Measurements from ENCODE around the gene PEAK3. TPM values are rescaled to one million over a fixed set of nuclear protein-coding genes. Genes with fewer than 3 reads are reported as not detected.
A peak's percentile ranks its signal among the peaks of the same experiment; 100 is the strongest.

The PEAK3 gene
- total and polyA plus RNA-seq, 10 of the 15 experiments (the other 5 are each of a cell fraction or from before 2014, with no cell fraction given), result 0.03 to 0.10 (median 0.05) TPM; not detected in 7

GRCh38 chr19:2328401-2329148 is 46.6 kb upstream of the PEAK3 start, which contains the start of the genes LSM7 and SPPL2B (continued):
- TF ChIP-seq EZH2 (IDR thresholded peaks at IDR 0.05; ENCODE audit: borderline replicate concordance, control insufficient read depth, low read depth, low read length) (no peak), NFIC (IDR thresholded peaks at IDR 0.05; ENCODE audit: low read depth, low read length) (no peak)

- H3K27ac ChIP-seq (ENCODE audit: control insufficient read depth, insufficient read depth), result peak overlapping the region; percentile 76
- H3K4me3 ChIP-seq, result peak overlapping the region; percentile 90
- ATAC-seq (peak; percentile 72), FAIRE-seq (peak; percentile 97), DNase-seq (ENCODE audit: low read depth, low spot score) (peak; percentile 86)
- POLR2A ChIA-PET, result interaction anchor here (0.6 to 1.9 kb wide), 12 partner anchors 11 to 528 kb away, joined by 3 to 7 read pairs (median 4); partner anchors contain the start of gene GADD45B
- 0 out of 2 replicates have a peak, but pooled peaks cover 3% of the 10 kb centered on the region for H4K20me1 ChIP-seq (ENCODE audit: control insufficient read depth, insufficient read depth)
- BruUV-seq (replicated peaks), result TSS peak; percentile 81
- H3K36me3 ChIP-seq (ENCODE audit: control insufficient read depth in 2 of 2, insufficient read depth in 2 of 2, low read length in 1 of 2), result peaks cover 0 to 2% of the 10 kb centered on the region in 2 experiments; a peak in 1 of 4 replicates
- CTCF ChIA-PET, result interaction anchor here (1.0 to 2.1 kb wide), 8 partner anchors 11 to 283 kb away, joined by 3 to 11 read pairs (median 4); no protein-coding TSS in a partner anchor
- H3K79me2 ChIP-seq (ENCODE audit: control insufficient read depth, insufficient read depth, low read length), result peaks cover 61% of the 10 kb centered on the region
- peak overlapping the region; percentile 36 for H3K4me2 ChIP-seq (ENCODE audit: control insufficient read depth, insufficient read depth)
- intact Hi-C loops (cut with micrococcal nuclease; ENCODE audit: unreplicated experiment), result loop anchor here (1.0 to 5.0 kb wide), 4 partner anchors 39 to 294 kb away; partner anchors contain the start of genes PLEKHJ1 and SF3A2
- H3K4me1 ChIP-seq (ENCODE audit: control insufficient read depth, insufficient read depth, low read length), result peaks cover 35% of the 10 kb centered on the region
- peak overlapping the region; percentile 72 for H3K9ac ChIP-seq (ENCODE audit: control insufficient read depth, insufficient read depth, low read length)
- in situ Hi-C loops (cut with MboI), result no loop called here
- 0% methylated on average over 18 of the region's 18 CpGs for WGBS (ENCODE audit: insufficient coverage, insufficient replicate concordance, low lambda C conversion rate, missing lambda C conversion rate)
- H3K27me3 ChIP-seq (replicated peaks in 1 of 2; ENCODE audit: control insufficient read depth in 2 of 2, insufficient read depth in 2 of 2, low read length in 1 of 2), result no peaks in the 10 kb centered on the region
- H3K9me3 ChIP-seq (replicated peaks; ENCODE audit: control insufficient read depth, insufficient read depth, low read length), result no peaks in the 10 kb centered on the region
- SMC1A ChIA-PET (ENCODE audit: uncharacterized antibody, unreplicated experiment), result interaction anchor here (0.6 to 1.7 kb wide), 7 partner anchors 9 to 172 kb away, joined by 3 to 8 read pairs (median 5); no protein-coding TSS in a partner anchor
- H2AFZ ChIP-seq (ENCODE audit: control insufficient read depth, low read depth, low read length), result peak overlapping the region; percentile 72
- RAD21 ChIA-PET (ENCODE audit: unreplicated experiment), result interaction anchor here (1.0 to 1.6 kb wide), 6 partner anchors 39 to 309 kb away, joined by 3 to 10 read pairs (median 3); no protein-coding TSS in a partner anchor
- TF ChIP-seq CREB1 (IDR thresholded peaks at IDR 0.05; ENCODE audit: low read depth) (peak; percentile 53; the same call in 1 of the 2 replicates), RELA (IDR thresholded peaks at IDR 0.05; ENCODE audit: borderline replicate concordance, partially characterized antibody) (no peak), SPI1 (IDR thresholded peaks at IDR 0.05; ENCODE audit: borderline replicate concordance, insufficient read depth, low read depth, low read length) (peak; percentile 57; the same call in 1 of the 2 replicates), E2F8 (IDR thresholded peaks at IDR 0.05; ENCODE audit: low read depth, partially characterized antibody) (no peak), YY1 (IDR thresholded peaks at IDR 0.05; ENCODE audit: low read depth, low read length) (0 out of 2 replicates have a peak, but pooled peaks have one; percentile 10), TARDBP (IDR thresholded peaks at IDR 0.05; ENCODE audit: borderline replicate concordance) (no peak), HDAC6 (IDR thresholded peaks at IDR 0.05; ENCODE audit: unreplicated experiment) (no peak), NFYB (IDR thresholded peaks at IDR 0.05; ENCODE audit: insufficient read depth, low read depth, low read length) (peak; percentile 77), PML (IDR thresholded peaks at IDR 0.05; ENCODE audit: low read length) (0 out of 2 replicates have a peak, but pooled peaks have one; percentile 12), CHD2 (IDR thresholded peaks at IDR 0.05; ENCODE audit: borderline replicate concordance, low read depth, low read length) (0 out of 2 replicates have a peak, but pooled peaks have one; percentile 23), NBN (IDR thresholded peaks at IDR 0.05) (peak; percentile 53; the same call in 1 of the 2 replicates), CBFB (IDR thresholded peaks at IDR 0.05; ENCODE audit: low read depth) (peak; percentile 29; the same call in 1 of the 2 replicates), GABPA (IDR thresholded peaks at IDR 0.05; ENCODE audit: low read depth) (no peak), LARP7 (IDR thresholded peaks at IDR 0.05) (no peak)
- TF ChIP-seq, protein P1, sequence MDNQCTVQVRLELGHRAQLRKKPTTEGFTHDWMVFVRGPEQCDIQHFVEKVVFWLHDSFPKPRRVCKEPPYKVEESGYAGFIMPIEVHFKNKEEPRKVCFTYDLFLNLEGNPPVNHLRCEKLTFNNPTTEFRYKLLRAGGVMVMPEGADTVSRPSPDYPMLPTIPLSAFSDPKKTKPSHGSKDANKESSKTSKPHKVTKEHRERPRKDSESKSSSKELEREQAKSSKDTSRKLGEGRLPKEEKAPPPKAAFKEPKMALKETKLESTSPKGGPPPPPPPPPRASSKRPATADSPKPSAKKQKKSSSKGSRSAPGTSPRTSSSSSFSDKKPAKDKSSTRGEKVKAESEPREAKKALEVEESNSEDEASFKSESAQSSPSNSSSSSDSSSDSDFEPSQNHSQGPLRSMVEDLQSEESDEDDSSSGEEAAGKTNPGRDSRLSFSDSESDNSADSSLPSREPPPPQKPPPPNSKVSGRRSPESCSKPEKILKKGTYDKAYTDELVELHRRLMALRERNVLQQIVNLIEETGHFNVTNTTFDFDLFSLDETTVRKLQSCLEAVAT (IDR thresholded peaks at IDR 0.05), result peak; percentile 72
These were observed 45.9 kb upstream of the PEAK3 start for GRCh38 chr19:2327773-2328400.
